ENCODE data around the gene VCL.

Gene VCL

DNA sequence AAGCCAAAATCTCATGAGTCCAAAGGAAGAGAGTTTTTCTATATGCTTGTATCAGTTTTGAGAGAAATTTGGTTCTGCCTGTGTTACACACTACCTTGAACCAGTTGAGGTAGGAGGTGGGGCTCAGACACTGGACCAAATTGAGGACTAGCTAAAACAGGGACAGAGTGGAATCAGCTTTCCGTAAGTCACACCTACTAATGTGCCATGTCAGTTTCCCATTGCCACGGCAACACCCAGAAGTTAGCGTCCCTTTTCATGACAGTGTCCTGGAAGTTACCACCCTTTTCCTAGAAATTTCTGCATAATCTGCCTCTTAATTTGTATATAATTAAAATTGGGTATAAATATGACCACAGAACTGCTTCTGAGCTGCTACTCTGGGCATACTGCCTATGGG, 162.1 kb downstream of the VCL start:
- DNase-seq: no peak

DNA sequence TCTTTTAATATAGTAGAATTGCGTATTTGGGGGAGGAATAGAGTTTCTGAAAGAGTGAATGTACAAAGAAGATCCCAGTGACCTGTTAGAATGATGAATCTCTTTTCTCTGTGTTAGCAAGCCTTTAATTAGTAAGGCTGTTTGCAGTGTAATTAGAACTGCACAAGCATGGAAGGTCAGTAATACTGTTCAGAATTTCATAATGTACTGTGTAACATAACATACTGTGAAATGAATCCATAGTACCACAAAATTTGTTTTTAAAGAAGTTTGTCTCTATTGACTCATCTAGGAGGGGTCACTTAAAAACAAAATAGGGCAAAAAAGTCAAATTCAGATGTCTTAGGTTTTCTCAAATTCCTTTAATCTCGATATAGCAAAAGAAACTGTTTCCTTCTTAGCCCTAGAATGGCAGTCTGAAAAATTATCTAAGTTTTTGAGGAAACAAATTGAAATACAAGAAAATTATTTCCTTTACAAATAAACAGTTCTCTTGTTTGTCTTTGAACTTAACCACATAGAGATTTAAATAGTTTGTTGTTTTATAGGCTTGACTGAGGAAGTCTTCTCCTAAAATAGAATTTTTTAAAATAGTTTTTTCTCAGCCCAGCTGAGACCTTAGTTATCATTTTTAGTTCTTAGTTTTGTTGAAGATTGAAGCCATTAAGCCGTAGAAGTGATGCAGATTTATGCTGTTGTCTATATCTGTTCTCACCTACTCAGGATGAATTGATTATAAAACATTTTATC, 165.6 kb downstream of the VCL start:
- DNase-seq: no peak

DNA sequence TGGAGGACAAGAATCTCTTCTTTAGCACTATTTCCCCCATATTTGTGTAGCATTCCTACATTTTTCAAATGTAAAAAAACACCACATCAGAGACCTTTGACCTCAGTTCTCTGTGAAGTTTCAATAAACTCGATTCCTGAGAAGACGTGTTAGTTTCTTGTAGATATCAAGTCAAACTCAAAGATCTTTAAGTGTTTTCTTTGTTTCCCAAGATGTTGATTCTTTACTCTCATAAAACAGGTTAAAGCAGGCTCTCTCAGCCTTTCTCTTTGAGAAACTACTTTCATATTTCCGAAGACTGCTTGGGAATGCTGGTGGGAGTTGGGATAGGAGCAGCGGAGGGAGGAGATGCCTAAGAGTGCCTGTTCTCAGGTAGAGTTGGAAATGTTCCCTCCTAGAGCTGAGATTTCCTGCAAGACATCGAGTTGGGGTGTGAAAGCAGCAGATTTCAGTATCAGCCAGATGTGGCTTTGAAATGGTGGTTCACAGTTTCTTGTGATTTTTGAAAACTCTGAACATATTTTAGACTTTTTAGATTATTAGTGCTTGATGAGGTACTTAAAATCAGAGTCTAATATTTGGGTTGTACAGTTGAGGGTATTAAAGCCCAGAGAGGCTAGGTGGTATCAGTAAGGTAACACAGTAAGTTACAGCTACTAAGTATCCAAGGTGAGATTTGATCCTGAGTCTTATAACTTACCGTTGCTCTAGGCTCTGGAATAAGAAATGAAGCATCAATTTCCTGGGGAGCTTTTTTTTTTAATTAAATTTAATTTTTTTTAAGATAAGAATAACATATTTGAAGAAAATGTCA, 167.0 kb downstream of the VCL start:
- no peak for DNase-seq

DNA sequence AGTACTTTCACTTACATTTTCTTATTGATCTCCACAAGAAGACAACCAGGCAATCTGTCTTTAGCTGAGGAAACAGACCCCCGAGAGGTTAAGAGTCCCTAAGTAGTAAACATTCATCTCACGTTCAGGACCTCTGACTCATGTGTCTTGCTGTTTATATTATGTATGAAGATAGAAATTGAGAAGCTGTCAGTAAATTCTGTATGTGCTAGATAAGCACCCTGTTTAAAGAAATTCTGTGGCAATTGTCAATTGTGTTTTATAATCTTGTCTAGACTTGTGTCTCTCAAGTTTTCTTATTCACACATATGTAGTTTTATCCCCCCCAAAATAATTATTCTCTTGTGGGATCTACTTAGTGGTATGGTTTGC, 167.6 kb downstream of the VCL start:
- DNase-seq: no peak

DNA sequence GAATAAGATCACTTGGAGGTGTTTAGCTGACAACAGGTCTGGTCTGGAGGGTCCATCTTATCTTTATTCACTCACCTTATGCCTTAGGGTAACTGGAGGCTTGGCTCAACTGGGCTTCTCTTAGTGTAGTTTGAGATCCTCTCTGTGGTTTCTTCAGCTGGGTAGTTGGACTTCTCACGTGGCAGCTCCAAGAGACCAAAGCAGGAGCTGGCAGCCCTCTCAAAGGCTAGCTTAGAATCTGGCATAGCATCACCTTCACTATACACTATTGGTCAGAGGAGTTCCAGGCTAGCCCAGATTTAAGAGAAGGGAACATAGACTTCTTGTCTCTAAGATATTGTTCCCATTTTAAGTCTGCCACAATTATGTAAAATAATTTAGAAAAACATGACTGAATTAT, 169.5 kb downstream of the VCL start:
- no peak for DNase-seq

Data from activated CD4-positive, alpha-beta T cell treated with anti-CD3 and anti-CD28 coated beads for 4 hours (primary cell).